Rectal smooth muscle tissue (tissue), 1 donor: ENCODE results near the gene YARS2.
"Not testable (repeated sequence)": the region's sequence is repeated elsewhere in the genome, so short reads cannot be mapped to it uniquely, and the experiment has no call there.

Source experiments
- H3K27ac ChIP-seq: one replicate; pipeline ENCODE4 v1.7.0; 2013; ENCODE audit warnings: low read depth, low read length, inconsistent platforms
- H3K27me3 ChIP-seq: one replicate; pipeline ENCODE4 v1.7.0; 2013; ENCODE audit warnings: low read length; ENCODE audit not compliant: control insufficient read depth, insufficient read depth
- H3K36me3 ChIP-seq: one replicate; pipeline ENCODE4 v1.7.0; 2013; ENCODE audit warnings: low read length; ENCODE audit not compliant: control insufficient read depth, insufficient read depth
- H3K4me1 ChIP-seq: one replicate; pipeline ENCODE4 v1.7.0; 2013; ENCODE audit warnings: low read length; ENCODE audit not compliant: control insufficient read depth, insufficient read depth
- H3K4me3 ChIP-seq: one replicate; pipeline ENCODE4 v1.7.0; 2013; ENCODE audit warnings: low read length
- H3K9ac ChIP-seq: one replicate; pipeline ENCODE4 v1.7.0; 2013; ENCODE audit warnings: low read length

YARS2 gene

DNA sequence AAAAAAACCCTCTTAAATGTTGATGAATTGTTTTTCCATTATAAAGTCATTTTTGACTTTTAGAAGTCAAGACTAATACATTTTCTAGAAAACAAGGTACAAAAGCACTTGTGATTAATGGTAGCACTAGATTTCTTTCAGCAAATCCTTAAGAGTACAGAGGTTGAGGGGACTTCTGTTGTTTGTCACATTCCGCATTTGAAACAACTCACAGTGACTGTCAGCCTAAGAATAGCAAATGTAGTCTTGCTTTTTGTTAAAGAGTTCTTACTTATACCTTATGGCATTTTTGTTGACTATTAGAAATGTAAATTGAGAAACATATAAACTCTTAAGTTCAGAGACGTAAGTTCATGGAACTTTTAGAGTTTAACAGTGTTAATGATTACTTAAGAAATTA, 16.4 kb downstream of the YARS2 start:
- Histone ChIP-seq H3K9ac (no peak overlapping the region), H3K36me3 (peaks cover 7% of the 10 kb centered on the region), H3K27me3 (no peaks in the 10 kb centered on the region), H3K4me3 (no peak overlapping the region), H3K27ac (no peak overlapping the region), H3K4me1 (no peaks in the 10 kb centered on the region)

GRCh38 chr12:32737715-32738114, 18.0 kb downstream of the YARS2 start:
- Histone ChIP-seq H3K4me1 (no peaks in the 10 kb centered on the region), H3K9ac (no peak overlapping the region), H3K36me3 (peaks cover 7% of the 10 kb centered on the region), H3K4me3 (no peak overlapping the region), H3K27ac (no peak overlapping the region), H3K27me3 (no peaks in the 10 kb centered on the region)

- Histone ChIP-seq H3K9ac (no peak overlapping the region), H3K27me3 (no peaks in the 10 kb centered on the region), H3K27ac (no peak overlapping the region), H3K36me3 (peaks cover 8% of the 10 kb centered on the region), H3K4me3 (no peak overlapping the region), H3K4me1 (no peaks in the 10 kb centered on the region)
Measured at GRCh38 chr12:32736445-32736844, 19.3 kb downstream of the YARS2 start.

GRCh38 chr12:32734952-32735351, 20.7 kb downstream of the YARS2 start:
- H3K27ac ChIP-seq: no peak overlapping the region
- H3K4me1 ChIP-seq: no peaks in the 10 kb centered on the region
- no peaks in the 10 kb centered on the region for H3K27me3 ChIP-seq
- H3K36me3 ChIP-seq: peaks cover 6% of the 10 kb centered on the region
- no peak overlapping the region for H3K9ac ChIP-seq
- no peak overlapping the region for H3K4me3 ChIP-seq

GRCh38 chr12:32727237-32727636, 28.5 kb downstream of the YARS2 start:
- no peak overlapping the region for H3K4me3 ChIP-seq
- H3K36me3 ChIP-seq: peaks cover 12% of the 10 kb centered on the region
- no peak overlapping the region for H3K9ac ChIP-seq
- H3K27ac ChIP-seq: no peak overlapping the region
- no peaks in the 10 kb centered on the region for H3K4me1 ChIP-seq
- no peaks in the 10 kb centered on the region for H3K27me3 ChIP-seq

GRCh38 chr12:32726286-32726685, 29.4 kb downstream of the YARS2 start:
- Histone ChIP-seq H3K9ac (no peak overlapping the region), H3K36me3 (peaks cover 9% of the 10 kb centered on the region), H3K4me3 (no peak overlapping the region), H3K4me1 (no peaks in the 10 kb centered on the region), H3K27ac (no peak overlapping the region), H3K27me3 (no peaks in the 10 kb centered on the region)

GRCh38 chr12:32725308-32725707, 30.4 kb downstream of the YARS2 start:
- H3K4me1 ChIP-seq, H3K4me3 ChIP-seq, H3K27me3 ChIP-seq, H3K36me3 ChIP-seq, H3K27ac ChIP-seq, H3K9ac ChIP-seq: not testable (repeated sequence)

DNA sequence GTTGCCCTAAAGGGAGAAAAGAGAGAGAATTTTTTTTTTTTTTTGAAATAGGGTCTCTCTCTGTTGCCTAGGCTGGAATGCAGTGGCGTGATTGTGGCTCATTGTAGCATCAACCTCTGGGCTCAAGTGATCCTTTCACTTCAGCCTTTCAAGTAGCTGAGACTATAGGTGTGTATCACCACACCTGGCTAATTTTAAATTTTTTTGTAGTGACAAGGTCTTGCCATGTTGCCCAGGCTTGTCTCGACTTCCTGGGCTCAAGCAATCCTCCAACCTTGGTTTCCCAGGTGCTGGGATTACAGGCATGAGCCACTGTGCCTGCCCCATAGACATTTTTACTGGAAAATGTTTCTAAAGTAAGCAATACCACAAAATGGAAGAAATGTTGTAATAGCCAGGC, 36.8 kb downstream of the YARS2 start:
- no peak overlapping the region for H3K9ac ChIP-seq
- no peaks in the 10 kb centered on the region for H3K4me1 ChIP-seq
- H3K36me3 ChIP-seq: peaks cover 5% of the 10 kb centered on the region
- H3K27ac ChIP-seq: no peak overlapping the region
- H3K4me3 ChIP-seq: no peak overlapping the region
- H3K27me3 ChIP-seq: no peaks in the 10 kb centered on the region

DNA sequence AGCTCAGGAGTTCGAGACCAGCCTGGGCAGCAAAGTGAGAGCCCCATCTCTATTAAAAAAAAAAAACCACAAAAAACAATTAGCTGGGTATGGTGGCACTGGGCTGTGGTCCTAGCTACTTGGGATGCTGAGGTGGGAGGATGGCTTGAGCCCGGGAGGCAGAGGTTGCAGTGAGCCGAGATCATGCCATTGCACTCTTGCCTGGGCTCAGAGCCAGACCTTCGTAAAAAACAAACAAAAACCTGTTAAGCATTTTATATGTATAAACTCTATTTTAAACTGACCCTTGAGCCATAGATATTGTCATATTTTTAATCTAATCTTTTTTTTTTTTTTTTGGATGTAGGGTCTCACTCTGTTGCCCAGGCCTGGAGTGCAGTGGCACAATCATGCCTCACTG, 40.9 kb downstream of the YARS2 start:
- Histone ChIP-seq H3K27me3 (no peaks in the 10 kb centered on the region), H3K4me3 (no peak overlapping the region), H3K9ac (no peak overlapping the region), H3K36me3 (peaks cover 3% of the 10 kb centered on the region), H3K27ac (no peak overlapping the region), H3K4me1 (no peaks in the 10 kb centered on the region)

- Histone ChIP-seq H3K27ac (no peak overlapping the region), H3K27me3 (no peaks in the 10 kb centered on the region), H3K4me1 (no peaks in the 10 kb centered on the region), H3K9ac (no peak overlapping the region), H3K36me3 (peaks cover 2% of the 10 kb centered on the region), H3K4me3 (no peak overlapping the region)
Measured at GRCh38 chr12:32708926-32709325, 46.8 kb downstream of the YARS2 start.

GRCh38 chr12:32706335-32707024, 49.2 kb downstream of the YARS2 start:
- Histone ChIP-seq H3K4me3 (no peak overlapping the region), H3K27ac (no peak overlapping the region), H3K27me3 (no peaks in the 10 kb centered on the region), H3K9ac (no peak overlapping the region), H3K4me1 (no peaks in the 10 kb centered on the region), H3K36me3 (peaks cover 2% of the 10 kb centered on the region)

DNA sequence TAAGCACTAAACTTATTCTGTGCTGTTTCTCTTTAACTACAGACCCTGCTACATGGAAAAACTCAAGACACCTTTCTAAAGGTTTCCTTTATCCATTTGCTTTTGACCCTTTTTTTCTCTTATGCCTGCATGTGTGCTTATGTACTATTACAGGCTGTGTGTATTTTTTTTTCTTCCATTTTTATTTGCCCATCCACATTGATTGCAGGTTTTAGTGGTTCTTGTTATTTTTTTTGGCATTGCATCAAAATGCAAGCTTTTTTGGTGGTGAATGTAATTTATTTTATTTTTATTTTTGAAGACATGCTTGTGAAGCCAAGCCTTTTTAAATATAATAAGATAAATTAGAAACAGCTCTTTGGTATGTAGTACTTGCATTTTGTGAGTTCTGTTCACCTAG, 49.9 kb downstream of the YARS2 start:
- no peak overlapping the region for H3K27ac ChIP-seq
- H3K4me1 ChIP-seq: no peaks in the 10 kb centered on the region
- H3K4me3 ChIP-seq: no peak overlapping the region
- peaks cover 2% of the 10 kb centered on the region for H3K36me3 ChIP-seq
- H3K9ac ChIP-seq: no peak overlapping the region
- no peaks in the 10 kb centered on the region for H3K27me3 ChIP-seq

- Histone ChIP-seq H3K27ac (no peak overlapping the region), H3K9ac (no peak overlapping the region), H3K4me3 (no peak overlapping the region), H3K27me3 (no peaks in the 10 kb centered on the region), H3K4me1 (no peaks in the 10 kb centered on the region), H3K36me3 (peaks cover 2% of the 10 kb centered on the region)
Measured at GRCh38 chr12:32702946-32703345, 52.8 kb downstream of the YARS2 start.
